NT2/D1 (cell line): ENCODE data around the gene BABAM1.

Experiments
- SUZ12 ChIP-seq: IDR thresholded peaks from 2 replicates; pipeline ENCODE4 v1.6.1; 2011; ENCODE audit not compliant: insufficient read length, insufficient read depth; ENCODE audit errors: extremely low read depth
- ZNF274 ChIP-seq: IDR thresholded peaks from 2 replicates; pipeline ENCODE4 v1.6.1; 2011; ENCODE audit warnings: mild to moderate bottlenecking, low read depth, low read length

DNA sequence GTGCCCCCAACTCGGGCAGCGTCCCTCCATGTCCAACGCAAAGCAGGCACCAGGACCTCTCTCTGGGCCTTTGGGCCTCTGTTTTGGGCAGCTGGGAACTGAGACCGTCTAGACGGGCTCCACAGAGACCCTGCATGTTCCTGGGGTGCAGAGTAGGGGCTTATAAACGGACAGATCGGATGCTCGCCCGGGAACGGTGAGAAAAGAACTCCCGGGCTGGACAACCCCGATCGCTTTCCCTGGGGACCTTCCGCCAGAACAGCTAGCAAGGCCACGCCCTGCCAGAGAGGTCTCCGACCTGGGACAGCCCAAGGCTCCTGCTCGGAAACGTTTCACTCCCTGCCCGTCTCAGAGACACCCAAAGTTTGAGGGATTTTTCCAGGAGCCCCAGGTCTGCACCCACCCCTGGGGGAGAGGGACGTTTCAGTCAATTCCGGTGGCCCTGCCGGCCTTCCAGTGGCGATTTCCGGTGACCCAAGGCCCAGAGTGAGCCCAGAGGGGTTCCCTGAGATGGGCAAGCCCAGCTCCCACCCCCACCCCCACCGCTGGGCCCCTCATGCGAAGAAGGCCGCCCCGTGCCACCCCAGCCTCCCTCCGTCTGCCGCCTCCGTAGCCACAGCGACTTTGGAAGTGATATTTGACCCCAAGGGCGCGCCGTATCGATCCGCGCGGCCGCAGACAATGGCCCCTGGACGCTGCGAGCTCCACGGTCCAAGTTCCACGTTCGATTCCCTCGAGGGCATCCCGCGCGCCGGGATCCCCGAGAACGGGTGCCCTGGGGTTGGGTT lies 23.2 kb upstream of the BABAM1 start:
- TF ChIP-seq ZNF274 (no peak), SUZ12 (no peak)
